Stimulated activated CD8-positive, alpha-beta memory T cell treated with anti-CD3 and anti-CD28 coated beads, Interleukin-7, amount 100 ng/mL, for 24 hours (primary cell): Measurements from ENCODE around the gene GCC2.
"Not testable (repeated sequence)": the region's sequence is repeated elsewhere in the genome, so short reads cannot be mapped to it uniquely, and the experiment has no call there.

Experiments used
- DNase-seq: peaks from one replicate; pipeline ENCODE4 v3.0.0-alpha.2; 2020; ENCODE audit warnings: low read depth

Gene GCC2

GRCh38 chr2:108444941-108445840 is 3.8 kb upstream of the GCC2 start:
- DNase-seq, result no peak

- no peak for DNase-seq
Observed at GRCh38 chr2:108446703-108447102, 2.3 kb upstream of the GCC2 start.

- no peak for DNase-seq
Observed at GRCh38 chr2:108447947-108448677, 894 bp upstream of the GCC2 start.

- peak; percentile 1 for DNase-seq
Observed at GRCh38 chr2:108449410-108450130, 564 bp downstream of the GCC2 start.

GRCh38 chr2:108450863-108451262 is 1.9 kb downstream of the GCC2 start:
- DNase-seq, result no peak

- no peak for DNase-seq
Observed at GRCh38 chr2:108451976-108452375, 3.0 kb downstream of the GCC2 start.

GRCh38 chr2:108453530-108453929 is 4.5 kb downstream of the GCC2 start:
- DNase-seq, result not testable (repeated sequence)

GRCh38 chr2:108454440-108454839 is 5.4 kb downstream of the GCC2 start:
- no peak for DNase-seq

- no peak for DNase-seq
Observed at GRCh38 chr2:108455571-108455970, 6.6 kb downstream of the GCC2 start.

GRCh38 chr2:108458082-108458481 is 9.1 kb downstream of the GCC2 start:
- DNase-seq, result no peak

- no peak for DNase-seq
Observed at GRCh38 chr2:108459441-108459840, 10.4 kb downstream of the GCC2 start.

GRCh38 chr2:108460345-108461037 is 11.5 kb downstream of the GCC2 start:
- DNase-seq, result no peak

- no peak for DNase-seq
Observed at GRCh38 chr2:108477099-108477498, 28.1 kb downstream of the GCC2 start.

GRCh38 chr2:108485253-108485652 is 36.2 kb downstream of the GCC2 start:
- no peak for DNase-seq

GRCh38 chr2:108490506-108491122 is 41.6 kb downstream of the GCC2 start:
- no peak for DNase-seq

- DNase-seq, result no peak
Observed at GRCh38 chr2:108491848-108492247, 42.8 kb downstream of the GCC2 start.

- DNase-seq, result no peak
Observed at GRCh38 chr2:108492364-108492763, 43.4 kb downstream of the GCC2 start.

GRCh38 chr2:108496167-108496566 is 47.2 kb downstream of the GCC2 start:
- DNase-seq, result not testable (repeated sequence)

- DNase-seq, result not testable (repeated sequence)
Observed at GRCh38 chr2:108507620-108508019, 58.6 kb downstream of the GCC2 start.

- DNase-seq, result not testable (repeated sequence)
Observed at GRCh38 chr2:108512431-108512830, 63.4 kb downstream of the GCC2 start.

- DNase-seq, result not testable (repeated sequence)
Observed at GRCh38 chr2:108514478-108514877, 65.5 kb downstream of the GCC2 start.
